ENCODE measurements around the gene FNDC5.

The FNDC5 gene

DNA sequence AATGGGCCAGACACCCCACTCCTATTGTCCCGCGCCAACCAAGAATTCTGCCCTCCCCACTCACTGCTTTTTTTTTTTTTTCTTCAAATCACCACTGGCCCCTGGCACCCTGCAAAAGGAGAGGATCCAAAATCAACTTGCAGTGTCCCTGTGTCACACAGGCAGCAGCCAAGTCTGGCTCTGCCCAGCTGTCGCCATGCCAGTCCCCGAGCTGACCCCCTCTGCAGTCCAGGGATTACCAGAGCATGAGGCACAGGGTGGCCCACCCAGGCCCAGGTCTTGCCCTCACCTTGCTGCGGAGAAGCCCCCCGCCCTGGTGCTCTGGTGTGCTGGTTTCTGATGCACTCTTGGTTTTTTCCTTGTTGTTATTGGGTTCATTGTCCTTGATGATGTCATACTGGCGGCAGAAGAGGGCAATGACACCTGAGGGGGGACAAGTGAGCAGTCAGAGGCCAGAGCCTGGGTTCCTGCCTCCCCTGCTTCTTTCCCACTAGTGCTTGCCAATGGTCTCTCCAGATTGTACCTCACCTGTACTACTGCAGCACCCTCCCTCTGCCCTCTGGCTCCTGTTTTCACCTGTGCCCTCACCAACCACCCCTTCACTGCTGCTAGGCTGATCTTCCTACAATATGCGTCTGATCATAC is 6.2 kb downstream of the FNDC5 start:
- DNase-seq (ENCODE audit: low read depth): no peak

- DNase-seq (ENCODE audit: low read depth): no peak
Observed at GRCh38 chr1:32863881-32864245, 6.8 kb downstream of the FNDC5 start.

GRCh38 chr1:32863218-32863880 is 7.4 kb downstream of the FNDC5 start:
- no peak for DNase-seq (ENCODE audit: low read depth)

GRCh38 chr1:32861904-32862695 is 8.6 kb downstream of the FNDC5 start:
- DNase-seq (ENCODE audit: low read depth): no peak

DNA sequence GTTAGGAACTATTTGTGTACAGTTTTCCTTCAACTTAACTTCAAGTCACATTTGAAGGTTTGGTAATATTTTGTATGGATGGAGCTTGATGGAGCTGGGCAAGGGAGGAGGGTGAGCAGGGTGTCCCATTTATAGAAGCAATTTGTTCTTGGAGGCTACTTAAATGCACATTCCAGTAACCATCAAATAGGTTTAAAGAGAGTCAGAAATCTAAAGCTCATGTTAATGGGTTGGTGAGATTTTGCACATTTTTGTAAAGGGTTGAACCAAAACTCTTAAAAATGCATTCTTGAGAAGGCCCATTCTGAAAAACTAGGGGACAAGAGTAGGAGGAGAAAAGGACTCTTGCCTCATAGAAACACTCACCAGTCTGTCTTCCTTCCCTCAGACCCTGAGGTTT is 10.1 kb downstream of the FNDC5 start:
- DNase-seq (ENCODE audit: low read depth): no peak

DNA sequence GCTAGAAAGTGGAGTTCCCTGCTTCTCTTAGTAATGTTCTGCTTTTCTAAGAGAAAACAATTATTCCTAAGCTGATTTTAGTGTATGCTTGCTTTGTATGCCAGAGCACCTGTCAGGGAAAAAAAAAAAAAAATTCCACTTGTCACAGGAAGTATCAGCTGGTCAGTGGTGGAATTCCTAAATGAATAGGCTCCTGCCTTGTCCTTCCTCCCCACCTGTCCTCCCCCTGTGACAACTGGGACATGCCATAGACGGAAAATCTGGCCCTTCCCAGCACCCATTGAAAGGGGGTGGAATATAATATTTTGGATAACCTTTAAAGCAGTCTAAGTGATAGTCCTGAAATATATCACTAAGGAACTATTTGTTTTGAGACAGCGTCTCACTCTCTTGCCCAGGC is 10.8 kb downstream of the FNDC5 start:
- DNase-seq (ENCODE audit: low read depth): no peak

GRCh38 chr1:32858791-32859190 is 11.9 kb downstream of the FNDC5 start:
- DNase-seq (ENCODE audit: low read depth): no peak

- DNase-seq (ENCODE audit: low read depth): no peak
Observed at GRCh38 chr1:32858136-32858535, 12.6 kb downstream of the FNDC5 start.

DNA sequence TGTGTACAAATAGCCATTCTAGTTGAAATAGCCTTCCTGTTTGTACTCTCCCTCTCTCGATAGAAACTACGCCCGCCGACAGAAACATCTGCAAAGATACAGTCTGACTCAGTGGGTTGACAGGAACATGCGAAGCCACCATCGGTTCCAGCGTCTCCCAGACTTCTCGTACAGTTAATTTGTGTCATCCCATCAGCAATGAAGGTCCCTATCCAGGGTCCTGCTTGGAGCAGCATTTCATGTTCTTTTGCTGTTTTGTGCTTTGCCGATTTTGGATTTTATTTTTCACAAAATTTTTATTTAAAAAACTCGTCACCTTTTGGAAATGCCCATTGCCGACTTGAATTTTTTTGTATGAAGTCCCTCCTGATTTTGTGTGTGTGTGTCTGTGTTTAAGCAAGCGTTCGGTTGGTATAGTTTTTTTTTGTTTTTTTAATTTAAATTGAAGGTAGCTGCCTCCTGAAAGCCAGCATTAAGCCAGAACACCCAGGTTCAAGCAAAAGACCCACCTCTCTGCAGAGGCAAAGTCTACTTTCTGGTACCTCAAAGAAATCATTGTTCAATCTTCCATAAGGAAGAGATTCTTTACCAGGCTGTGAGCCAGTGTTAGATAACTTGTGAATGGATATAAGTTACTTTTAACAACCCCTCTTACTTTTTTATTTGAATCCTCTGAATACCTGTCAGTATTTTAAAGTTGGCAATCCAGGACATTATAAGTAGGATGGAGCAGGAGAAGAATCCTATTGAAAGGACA is 14.7 kb downstream of the FNDC5 start:
- no peak for DNase-seq (ENCODE audit: low read depth)

DNA sequence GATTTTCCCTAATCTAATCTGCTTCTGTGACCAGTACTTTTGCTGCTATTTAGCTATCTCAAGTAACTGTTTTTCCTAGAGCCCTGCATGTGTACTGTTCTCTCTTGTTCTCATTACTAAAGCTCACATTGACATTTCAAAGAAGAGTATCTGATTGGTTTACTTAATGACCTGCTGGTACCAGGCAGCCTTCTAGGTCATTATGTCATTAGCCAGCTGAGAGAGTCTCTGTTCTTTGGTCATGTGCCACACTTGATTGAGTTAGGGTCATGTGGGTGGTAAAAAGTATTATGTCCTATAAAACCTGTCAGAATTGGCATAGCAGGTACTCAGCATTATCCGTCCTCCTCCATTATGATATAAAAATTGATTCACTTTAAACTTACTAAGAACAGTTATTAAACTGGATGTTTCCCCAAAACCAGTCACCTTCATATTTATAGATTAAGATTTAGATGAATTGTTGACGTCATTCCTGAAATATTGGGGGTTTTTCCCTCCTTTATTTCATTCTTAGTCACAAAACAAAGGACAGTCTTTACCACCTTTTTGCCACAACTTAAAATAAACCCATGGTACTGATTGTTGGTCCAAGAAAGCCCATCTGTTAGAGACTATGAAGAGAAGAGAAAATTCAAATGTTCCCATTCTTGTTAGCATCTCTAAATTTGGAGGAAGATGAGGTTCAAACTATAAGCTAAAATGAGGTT is 22.2 kb downstream of the FNDC5 start:
- no peak for DNase-seq (ENCODE audit: low read depth)

DNA sequence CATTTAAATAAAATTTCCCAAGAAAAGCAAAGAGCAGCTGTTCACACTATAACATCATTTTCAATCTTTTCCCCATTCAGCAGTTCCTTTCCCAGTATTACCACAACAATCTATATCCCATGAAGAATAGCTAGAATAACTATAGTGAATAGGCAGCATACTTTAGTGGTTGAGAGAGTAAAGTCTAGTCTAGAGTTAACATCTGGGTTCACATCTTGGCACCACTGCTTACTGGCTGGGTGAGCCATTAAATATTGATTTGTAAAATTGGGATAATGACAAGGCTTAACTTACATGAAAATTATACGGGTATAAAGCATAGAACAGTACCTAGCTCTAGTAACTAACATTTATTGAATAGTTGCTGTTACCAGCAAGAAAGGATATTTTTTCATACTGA is 38.8 kb downstream of the FNDC5 start:
- DNase-seq (ENCODE audit: low read depth): no peak

- DNase-seq (ENCODE audit: low read depth): no peak
Observed at GRCh38 chr1:32830092-32830852, 40.4 kb downstream of the FNDC5 start.

- no peak for DNase-seq (ENCODE audit: low read depth)
Observed at GRCh38 chr1:32828341-32828740, 42.4 kb downstream of the FNDC5 start.

DNA sequence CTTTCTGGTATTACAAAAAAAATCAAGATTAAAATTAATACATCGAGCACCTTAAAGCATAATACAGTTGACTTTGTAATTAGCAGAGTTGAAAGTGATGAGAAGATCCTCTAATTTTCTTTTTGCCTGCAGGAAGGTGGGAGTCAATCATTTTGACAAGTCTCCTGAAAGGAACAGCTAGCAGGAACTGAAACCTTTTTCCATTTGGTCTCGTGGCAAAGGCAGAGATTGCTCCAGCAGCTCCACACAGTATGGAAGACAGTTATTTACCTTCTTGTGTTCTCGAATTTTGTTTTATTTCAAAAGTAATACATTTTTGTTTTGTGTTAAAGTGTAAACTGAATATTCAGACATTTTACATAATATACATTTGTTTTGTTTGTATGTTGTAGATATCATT is 45.5 kb downstream of the FNDC5 start:
- DNase-seq (ENCODE audit: low read depth): no peak

DNA sequence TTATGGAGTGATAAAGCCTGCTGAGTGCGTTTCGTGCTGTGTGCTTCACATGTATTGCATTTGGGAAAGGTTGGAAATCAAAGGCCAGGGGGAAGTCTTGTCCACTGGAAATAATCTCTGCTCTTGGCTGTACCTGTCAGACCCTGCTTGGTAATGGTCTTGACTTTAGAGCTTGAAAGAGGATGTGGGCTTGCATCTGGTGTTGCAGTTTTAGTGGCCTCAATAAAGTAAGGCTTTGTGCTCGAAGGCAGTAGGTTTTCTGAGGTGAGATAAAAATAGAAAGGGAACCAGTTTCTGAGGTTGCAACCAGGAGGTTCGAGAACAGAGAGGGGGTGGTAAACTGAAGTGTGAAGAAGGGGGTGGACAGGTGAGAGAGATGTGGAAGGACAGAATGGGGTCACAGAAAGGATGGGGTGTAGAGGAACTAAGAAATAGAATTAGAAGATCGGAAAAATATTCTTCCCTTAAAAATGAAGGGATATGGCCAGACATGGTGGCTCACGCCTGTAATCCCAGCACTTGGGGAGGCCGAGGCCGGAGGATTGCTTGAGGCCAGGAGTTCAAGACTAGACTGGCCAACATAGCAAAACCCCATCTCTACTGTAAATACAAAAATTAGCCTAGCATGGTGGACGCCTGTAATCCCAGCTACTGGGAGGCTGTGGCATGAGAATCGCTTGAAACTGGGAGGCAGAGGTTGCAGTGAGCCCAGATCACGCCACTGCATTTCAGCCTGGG is 51.7 kb downstream of the FNDC5 start:
- DNase-seq (ENCODE audit: low read depth): no peak

DNA sequence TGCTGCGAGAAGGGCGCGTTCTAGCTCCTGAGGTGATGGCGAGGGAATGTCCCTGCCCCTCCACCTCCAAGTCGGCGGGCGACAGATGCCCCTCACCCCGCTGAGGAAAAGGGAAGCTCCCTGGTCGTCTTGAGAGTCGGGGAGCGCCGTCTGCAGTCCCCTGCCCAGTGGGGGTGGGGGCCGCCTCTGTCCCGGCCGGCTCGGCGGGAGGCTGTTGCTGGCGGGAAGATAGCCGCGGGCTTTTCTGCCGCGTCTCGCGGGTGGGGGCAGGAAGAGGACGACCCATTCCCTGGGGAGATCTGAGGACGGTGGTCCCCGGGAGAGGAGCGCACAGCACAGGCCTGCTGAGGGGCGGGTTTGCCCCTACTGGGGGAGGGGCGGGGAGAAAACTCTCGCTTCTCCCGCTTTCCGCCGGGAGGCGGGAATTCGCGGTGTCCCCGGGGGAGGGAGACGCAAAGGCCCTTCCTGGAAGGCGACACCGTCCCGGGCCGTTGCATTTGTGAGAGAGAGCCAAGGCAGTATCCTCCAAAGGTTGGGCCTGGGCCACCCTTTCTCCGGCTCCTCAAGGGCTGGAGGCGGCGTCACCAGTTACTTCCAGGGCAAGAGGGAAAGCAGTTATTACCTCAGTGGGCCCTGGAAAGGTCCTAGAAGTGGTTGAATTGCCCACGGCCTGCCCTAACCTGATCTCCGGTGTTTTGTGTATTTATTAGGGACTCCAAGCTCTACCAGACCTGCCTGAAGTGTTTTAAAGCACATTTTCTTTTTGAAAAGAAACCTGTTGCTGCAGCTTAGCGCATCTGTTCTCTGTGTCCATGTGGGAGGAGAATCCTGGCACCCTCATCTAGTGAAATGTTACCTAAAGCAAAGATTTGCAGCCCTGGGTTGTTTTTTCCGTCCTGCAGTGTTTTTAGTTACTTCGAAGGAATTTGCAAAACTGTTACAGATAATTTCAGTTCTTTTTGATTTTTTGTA is 52.6 kb downstream of the FNDC5 start:
- DNase-seq (ENCODE audit: low read depth): peak; percentile 10

- peak; percentile 100 for DNase-seq (ENCODE audit: low read depth)
Observed at GRCh38 chr1:32817159-32817814, 53.4 kb downstream of the FNDC5 start, which contains the start of the genes S100PBP and YARS1. TSS of gene S100PBP (plus strand) at chr1:32817653. CDS start at chr1:32826100, 8,447 bp downstream. TSS of gene YARS1 (minus strand) at chr1:32817358. CDS start at chr1:32817244, 114 bp downstream.

DNA sequence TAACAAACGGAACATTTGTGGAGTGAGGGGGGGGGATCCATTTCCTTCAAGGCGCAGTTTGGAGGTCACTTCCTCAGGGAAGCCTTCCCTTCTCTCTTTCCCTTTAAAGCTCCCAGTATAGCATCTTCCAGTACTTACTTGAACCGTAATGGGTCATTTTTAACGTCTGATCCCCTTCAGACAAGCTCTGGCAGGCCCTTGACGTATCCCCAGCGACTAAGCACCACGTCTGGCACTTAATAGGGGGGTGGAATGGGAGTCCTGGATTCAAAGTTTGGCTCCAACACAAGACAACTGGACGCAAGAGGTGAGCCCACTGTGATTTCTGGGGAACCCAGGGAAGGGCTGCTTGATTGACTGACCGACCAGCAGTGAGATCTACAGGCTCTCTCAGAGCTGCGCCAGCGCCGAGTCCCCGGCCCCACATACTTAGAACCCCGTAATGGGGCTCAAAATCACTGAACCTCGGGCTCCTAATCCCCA is 54.0 kb downstream of the FNDC5 start:
- no peak for DNase-seq (ENCODE audit: low read depth)
